ENCODE data around the gene RPH3AL. TPM values are rescaled to one million over a fixed set of nuclear protein-coding genes. Genes with fewer than 3 reads are reported as not detected.

RPH3AL gene
- total RNA-seq, 3 donors from 2014 or later (not counting 1 experiment from before 2014, with no cell fraction given), result 7.2 to 9.9 (median 7.9) TPM

GRCh38 chr17:258045-258734, 94.4 kb downstream of the RPH3AL start:
- Mint-ChIP-seq H3K36me3 (no peaks in the 10 kb centered on the region), H3K9me3 (no peaks in the 10 kb centered on the region), H3K27me3 (ENCODE audit: low read depth in 2 of 2) (peaks cover 0 to 6% of the 10 kb centered on the region in 2 donors), H3K4me3 (no peak overlapping the region), H3K4me1 (peaks cover 0 to 9% of the 10 kb centered on the region in 2 donors), H3K27ac (no peak overlapping the region)
- WGBS (ENCODE audit: insufficient coverage), result 21% methylated on average over 23 of the region's 23 CpGs
- Histone ChIP-seq H3K4me1 (ENCODE audit: control insufficient read depth, insufficient read depth, low read length) (no peaks in the 10 kb centered on the region), H3K27ac (ENCODE audit: low read length) (no peak overlapping the region), H3K4me3 (ENCODE audit: low read length) (no peak overlapping the region), H3K36me3 (ENCODE audit: control insufficient read depth, insufficient read depth, low read length) (no peaks in the 10 kb centered on the region), H3K27me3 (ENCODE audit: control insufficient read depth, insufficient read depth, low read length) (no peaks in the 10 kb centered on the region), H3K9me3 (ENCODE audit: control insufficient read depth, insufficient read depth, low read length) (no peaks in the 10 kb centered on the region)
- intact Hi-C loops (cut with micrococcal nuclease), result no loop called here
- DNase-seq, result no peak
- TF ChIP-seq, protein P1, sequence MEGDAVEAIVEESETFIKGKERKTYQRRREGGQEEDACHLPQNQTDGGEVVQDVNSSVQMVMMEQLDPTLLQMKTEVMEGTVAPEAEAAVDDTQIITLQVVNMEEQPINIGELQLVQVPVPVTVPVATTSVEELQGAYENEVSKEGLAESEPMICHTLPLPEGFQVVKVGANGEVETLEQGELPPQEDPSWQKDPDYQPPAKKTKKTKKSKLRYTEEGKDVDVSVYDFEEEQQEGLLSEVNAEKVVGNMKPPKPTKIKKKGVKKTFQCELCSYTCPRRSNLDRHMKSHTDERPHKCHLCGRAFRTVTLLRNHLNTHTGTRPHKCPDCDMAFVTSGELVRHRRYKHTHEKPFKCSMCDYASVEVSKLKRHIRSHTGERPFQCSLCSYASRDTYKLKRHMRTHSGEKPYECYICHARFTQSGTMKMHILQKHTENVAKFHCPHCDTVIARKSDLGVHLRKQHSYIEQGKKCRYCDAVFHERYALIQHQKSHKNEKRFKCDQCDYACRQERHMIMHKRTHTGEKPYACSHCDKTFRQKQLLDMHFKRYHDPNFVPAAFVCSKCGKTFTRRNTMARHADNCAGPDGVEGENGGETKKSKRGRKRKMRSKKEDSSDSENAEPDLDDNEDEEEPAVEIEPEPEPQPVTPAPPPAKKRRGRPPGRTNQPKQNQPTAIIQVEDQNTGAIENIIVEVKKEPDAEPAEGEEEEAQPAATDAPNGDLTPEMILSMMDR (IDR thresholded peaks at IDR 0.05), result no peak
- peak in 1 of 3 donors; percentile 46 for ATAC-seq

- Mint-ChIP-seq H3K4me3 (no peak overlapping the region), H3K27me3 (ENCODE audit: low read depth in 2 of 2) (no peaks in the 10 kb centered on the region), H3K36me3 (no peaks in the 10 kb centered on the region), H3K4me1 (peaks cover 0 to 4% of the 10 kb centered on the region in 2 donors), H3K9me3 (no peaks in the 10 kb centered on the region), H3K27ac (no peak overlapping the region)
- Histone ChIP-seq H3K36me3 (ENCODE audit: control insufficient read depth, insufficient read depth, low read length) (no peaks in the 10 kb centered on the region), H3K9me3 (ENCODE audit: control insufficient read depth, insufficient read depth, low read length) (no peaks in the 10 kb centered on the region), H3K4me3 (ENCODE audit: low read length) (no peak overlapping the region), H3K27ac (ENCODE audit: low read length) (no peak overlapping the region), H3K27me3 (ENCODE audit: control insufficient read depth, insufficient read depth, low read length) (no peaks in the 10 kb centered on the region), H3K4me1 (ENCODE audit: control insufficient read depth, insufficient read depth, low read length) (no peaks in the 10 kb centered on the region)
- TF ChIP-seq, protein P1 (IDR thresholded peaks at IDR 0.05), result no peak
- DNase-seq, result peak in 1 of 2 donors; percentile 12
- WGBS (ENCODE audit: insufficient coverage), result 86% methylated on average over 16 of the region's 29 CpGs
- intact Hi-C loops (cut with micrococcal nuclease), result no loop called here
- ATAC-seq, result no peak
Measured at GRCh38 chr17:253091-253846, 99.3 kb downstream of the RPH3AL start.

DNA sequence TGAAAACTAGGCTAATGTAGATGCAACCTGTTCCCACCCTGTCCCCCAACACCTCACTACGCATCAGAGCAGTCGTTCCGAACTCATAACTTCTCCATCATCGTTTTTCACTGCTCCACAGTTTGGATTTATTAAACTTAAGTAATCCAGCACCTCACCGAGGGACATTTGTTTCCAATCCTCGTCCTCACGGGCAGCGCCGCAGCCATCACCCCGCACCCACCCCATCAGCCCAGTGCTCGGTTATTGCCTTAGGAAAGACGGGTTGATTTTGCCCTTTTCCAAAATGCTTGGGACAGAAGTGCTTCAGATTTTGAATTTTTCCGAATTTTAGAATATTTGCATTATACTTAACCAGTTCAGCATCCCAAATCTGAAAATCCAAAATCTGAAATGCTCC, 100.2 kb downstream of the RPH3AL start:
- Mint-ChIP-seq H3K9me3 (no peaks in the 10 kb centered on the region), H3K27ac (no peak overlapping the region), H3K4me3 (no peak overlapping the region), H3K36me3 (no peaks in the 10 kb centered on the region), H3K4me1 (peaks cover 0 to 5% of the 10 kb centered on the region in 2 donors), H3K27me3 (ENCODE audit: low read depth in 2 of 2) (no peaks in the 10 kb centered on the region)
- ATAC-seq (no peak), DNase-seq (no peak)
- no peaks in the 10 kb centered on the region for H3K27me3 ChIP-seq (ENCODE audit: control insufficient read depth, insufficient read depth, low read length)
- H3K4me3 ChIP-seq (ENCODE audit: low read length), result no peak overlapping the region
- TF ChIP-seq, protein P1 (IDR thresholded peaks at IDR 0.05), result no peak
- H3K36me3 ChIP-seq (ENCODE audit: control insufficient read depth, insufficient read depth, low read length), result no peaks in the 10 kb centered on the region
- 90% methylated on average over 13 of the region's 13 CpGs for WGBS (ENCODE audit: insufficient coverage)
- H3K9me3 ChIP-seq (ENCODE audit: control insufficient read depth, insufficient read depth, low read length), result no peaks in the 10 kb centered on the region
- intact Hi-C loops (cut with micrococcal nuclease), result no loop called here
- no peaks in the 10 kb centered on the region for H3K4me1 ChIP-seq (ENCODE audit: control insufficient read depth, insufficient read depth, low read length)
- H3K27ac ChIP-seq (ENCODE audit: low read length), result no peak overlapping the region

Measured in natural killer cell (primary cell).